ENCODE results near the gene EBNA1BP2. TPM values are rescaled to one million over a fixed set of nuclear protein-coding genes. Genes with fewer than 3 reads are reported as not detected.
A peak's percentile ranks its signal among the peaks of the same experiment; 100 is the strongest.

Gene EBNA1BP2
- total RNA-seq, 1 experiment from 2014 or later: 169 TPM

- CTCF ChIA-PET: interaction anchor here (1.1 kb wide), 1 partner anchor 20 kb away, joined by 3 read pairs; no protein-coding TSS in a partner anchor
- H3K4me3 ChIP-seq (ENCODE audit: low read depth, low read length, poor library complexity, severe bottlenecking): no peak overlapping the region
- no peaks in the 10 kb centered on the region for H3K9me3 ChIP-seq (ENCODE audit: low read depth, low read length, poor library complexity, severe bottlenecking)
- H3K27ac ChIP-seq (ENCODE audit: low read depth, low read length, poor library complexity, severe bottlenecking): peak overlapping the region; percentile 97
- TF ChIP-seq EZH2 (IDR thresholded peaks at IDR 0.05; ENCODE audit: borderline replicate concordance, low read depth, low read length, poor library complexity, severe bottlenecking): no peak
- TF ChIP-seq CTCF (conservative IDR thresholded peaks at IDR 0.05; ENCODE audit: low read depth, low read length): no peak
- no peaks in the 10 kb centered on the region for H3K36me3 ChIP-seq (ENCODE audit: insufficient read depth, low read length, poor library complexity, severe bottlenecking)
- peak; percentile 37 for DNase-seq (ENCODE audit: low spot score)
- POLR2A ChIA-PET (ENCODE audit: low non-redundant PET): no interaction called here
- intact Hi-C loops (cut with micrococcal nuclease; ENCODE audit: unreplicated experiment): no loop called here
- BruUV-seq (replicated peaks): TSS peak; percentile 98
- H3K27me3 ChIP-seq (replicated peaks; ENCODE audit: insufficient read depth, low read depth, low read length, poor library complexity): no peaks in the 10 kb centered on the region
- H3K4me1 ChIP-seq (ENCODE audit: insufficient read depth, low read length, poor library complexity, severe bottlenecking): peaks cover 33% of the 10 kb centered on the region
Observed at GRCh38 chr1:43207229-43207853, 35.3 kb upstream of the EBNA1BP2 start.

- peaks cover 33% of the 10 kb centered on the region for H3K4me1 ChIP-seq (ENCODE audit: insufficient read depth, low read length, poor library complexity, severe bottlenecking)
- H3K27me3 ChIP-seq (replicated peaks; ENCODE audit: insufficient read depth, low read depth, low read length, poor library complexity): no peaks in the 10 kb centered on the region
- intact Hi-C loops (cut with micrococcal nuclease; ENCODE audit: unreplicated experiment): no loop called here
- H3K27ac ChIP-seq (ENCODE audit: low read depth, low read length, poor library complexity, severe bottlenecking): peak overlapping the region; percentile 97
- ChIA-PET POLR2A (ENCODE audit: low non-redundant PET) (interaction anchor here (1.1 kb wide), 1 partner anchor 9 kb away, joined by 4 read pairs; no protein-coding TSS in a partner anchor), CTCF (interaction anchor here (1.1 kb wide), 1 partner anchor 20 kb away, joined by 3 read pairs; no protein-coding TSS in a partner anchor)
- no peaks in the 10 kb centered on the region for H3K36me3 ChIP-seq (ENCODE audit: insufficient read depth, low read length, poor library complexity, severe bottlenecking)
- peak; percentile 97 for DNase-seq (ENCODE audit: low spot score)
- no peak for TF ChIP-seq CTCF (conservative IDR thresholded peaks at IDR 0.05; ENCODE audit: low read depth, low read length)
- TF ChIP-seq EZH2 (IDR thresholded peaks at IDR 0.05; ENCODE audit: borderline replicate concordance, low read depth, low read length, poor library complexity, severe bottlenecking): no peak
- BruUV-seq (replicated peaks): no TSS peak
- no peaks in the 10 kb centered on the region for H3K9me3 ChIP-seq (ENCODE audit: low read depth, low read length, poor library complexity, severe bottlenecking)
- peak overlapping the region; percentile 3 for H3K4me3 ChIP-seq (ENCODE audit: low read depth, low read length, poor library complexity, severe bottlenecking)
Observed at GRCh38 chr1:43206600-43207228, 34.6 kb upstream of the EBNA1BP2 start.

GRCh38 chr1:43205671-43206070, 33.6 kb upstream of the EBNA1BP2 start:
- H3K4me3 ChIP-seq (ENCODE audit: low read depth, low read length, poor library complexity, severe bottlenecking): no peak overlapping the region
- intact Hi-C loops (cut with micrococcal nuclease; ENCODE audit: unreplicated experiment): no loop called here
- H3K27ac ChIP-seq (ENCODE audit: low read depth, low read length, poor library complexity, severe bottlenecking): peak overlapping the region; percentile 97
- DNase-seq (ENCODE audit: low spot score): no peak
- H3K27me3 ChIP-seq (replicated peaks; ENCODE audit: insufficient read depth, low read depth, low read length, poor library complexity): no peaks in the 10 kb centered on the region
- no TSS peak for BruUV-seq (replicated peaks)
- H3K9me3 ChIP-seq (ENCODE audit: low read depth, low read length, poor library complexity, severe bottlenecking): no peaks in the 10 kb centered on the region
- H3K4me1 ChIP-seq (ENCODE audit: insufficient read depth, low read length, poor library complexity, severe bottlenecking): peaks cover 33% of the 10 kb centered on the region
- ChIA-PET CTCF (no interaction called here), POLR2A (ENCODE audit: low non-redundant PET) (interaction anchor here (0.6 to 0.7 kb wide), 2 partner anchors 76 to 150 kb away, joined by 4 to 15 read pairs; no protein-coding TSS in a partner anchor)
- no peak for TF ChIP-seq CTCF (conservative IDR thresholded peaks at IDR 0.05; ENCODE audit: low read depth, low read length)
- no peak for TF ChIP-seq EZH2 (IDR thresholded peaks at IDR 0.05; ENCODE audit: borderline replicate concordance, low read depth, low read length, poor library complexity, severe bottlenecking)
- H3K36me3 ChIP-seq (ENCODE audit: insufficient read depth, low read length, poor library complexity, severe bottlenecking): no peaks in the 10 kb centered on the region

Measured in A673 (cell line).